HEK293 (cell line): ENCODE data around the gene PRG2.
"Not testable (repeated sequence)": the region's sequence is repeated elsewhere in the genome, so short reads cannot be mapped to it uniquely, and the experiment has no call there.

Experiments used
- CTCF ChIA-PET: fragments of 350-600 bp; formaldehyde crosslinking; extraction: SDS; loops from one replicate; lab custom pipeline; 2021; ENCODE audit warnings: antibody characterized with exemption; lab: Yijun Ruan, JAX
- POLR2A ChIA-PET: fragments of 300-600 bp; formaldehyde crosslinking; extraction: SDS; loops from one replicate; lab custom pipeline; 2020; ENCODE audit warnings: antibody characterized with exemption, inconsistent platforms; lab: Yijun Ruan, JAX
- H3K27ac ChIP-seq: fragments of 200-500 bp; sonication (Bioruptor generic); 2 replicates; pipeline ENCODE4 v1.5.1; 2014; ENCODE audit warnings: low read depth, low read length, control low read depth, inconsistent platforms; ENCODE audit errors: extremely low read depth
- H3K36me3 ChIP-seq, 2 experiments: fragments of 200-500 bp in 1 of 2; sonication (Bioruptor generic) in 1 of 2; 1 replicate in 1 of 2; 2 replicates in 1 of 2; pipeline ENCODE4 v1.5.1; 2014 to 2017; ENCODE audit warnings: inconsistent platforms in 2 of 2, low read length in 2 of 2; ENCODE audit not compliant: control insufficient read depth in 2 of 2, insufficient read depth in 1 of 2
- H3K4me1 ChIP-seq: fragments of 200-500 bp; sonication (Bioruptor generic); 2 replicates; pipeline ENCODE4 v1.5.1; 2014; ENCODE audit warnings: mild to moderate bottlenecking, low read length, inconsistent platforms; ENCODE audit not compliant: control insufficient read depth, insufficient read depth
- H3K4me3 ChIP-seq: 2 replicates; pipeline ENCODE4 v1.5.1; 2011; ENCODE audit warnings: low read depth, mild to moderate bottlenecking, control low read depth, low read length, moderate library complexity
- H3K9me3 ChIP-seq: fragments of 200-500 bp; sonication (Bioruptor generic); 2 replicates; pipeline ENCODE4 v1.5.1; 2014; ENCODE audit warnings: low read depth, low read length, inconsistent platforms; ENCODE audit not compliant: control insufficient read depth, insufficient read depth
- GLIS2 ChIP-seq: fragments of 450-650 bp; formaldehyde crosslinking; IDR thresholded peaks from 2 replicates; pipeline ENCODE4 v1.5.1; 2016; ENCODE audit warnings: missing biosample characterization, missing genetic modification characterization
- KLF7 ChIP-seq: fragments of 450-650 bp; formaldehyde crosslinking; IDR thresholded peaks from 2 replicates; pipeline ENCODE4 v1.5.1; 2016; ENCODE audit warnings: missing biosample characterization, missing genetic modification characterization, borderline replicate concordance
- MYNN ChIP-seq: fragments of 450-650 bp; formaldehyde crosslinking; IDR thresholded peaks from 2 replicates; pipeline ENCODE4 v1.5.1; 2016; ENCODE audit warnings: missing biosample characterization, missing genetic modification characterization, borderline replicate concordance
- PRDM4 ChIP-seq: fragments of 450-650 bp; formaldehyde crosslinking; IDR thresholded peaks from 2 replicates; pipeline ENCODE4 v1.5.1; 2017; ENCODE audit warnings: missing biosample characterization, missing genetic modification characterization
- TSHZ1 ChIP-seq: fragments of 450-650 bp; formaldehyde crosslinking; IDR thresholded peaks from 2 replicates; pipeline ENCODE4 v1.5.1; 2016; ENCODE audit warnings: missing biosample characterization, missing genetic modification characterization, borderline replicate concordance
- ZBTB8A ChIP-seq: fragments of 450-650 bp; formaldehyde crosslinking; IDR thresholded peaks from 2 replicates; pipeline ENCODE4 v1.5.1; 2016; ENCODE audit warnings: missing biosample characterization, missing genetic modification characterization
- ZFP3 ChIP-seq: fragments of 450-650 bp; formaldehyde crosslinking; IDR thresholded peaks from 2 replicates; pipeline ENCODE4 v1.5.1; 2016; ENCODE audit warnings: low read depth, missing biosample characterization, missing genetic modification characterization
- ZNF146 ChIP-seq: fragments of 450-650 bp; formaldehyde crosslinking; IDR thresholded peaks from 2 replicates; pipeline ENCODE4 v1.5.1; 2016; ENCODE audit warnings: missing biosample characterization, missing genetic modification characterization
- ZNF473 ChIP-seq: fragments of 450-650 bp; formaldehyde crosslinking; IDR thresholded peaks from 2 replicates; pipeline ENCODE4 v1.5.1; 2017; ENCODE audit warnings: missing biosample characterization, missing genetic modification characterization
- ZNF518A ChIP-seq: fragments of 450-650 bp; formaldehyde crosslinking; conservative IDR thresholded peaks from 2 replicates; pipeline ENCODE4 v1.5.1; 2016; ENCODE audit warnings: low read depth, missing biosample characterization, missing genetic modification characterization
- ZNF529 ChIP-seq: fragments of 450-650 bp; formaldehyde crosslinking; IDR thresholded peaks from 2 replicates; pipeline ENCODE4 v1.5.1; 2017; ENCODE audit warnings: missing genetic modification characterization, missing biosample characterization; ENCODE audit not compliant: insufficient replicate concordance
- ZNF544 ChIP-seq: fragments of 450-650 bp; formaldehyde crosslinking; IDR thresholded peaks from 2 replicates; pipeline ENCODE4 v1.5.0; 2017; ENCODE audit warnings: missing biosample characterization, missing genetic modification characterization
- ZNF626 ChIP-seq: fragments of 450-650 bp; sonication (Bioruptor Pico); formaldehyde crosslinking; IDR thresholded peaks from 2 replicates; pipeline ENCODE4 v1.5.1; 2018; ENCODE audit warnings: missing biosample characterization, missing genetic modification characterization, inconsistent platforms

The PRG2 gene

GRCh38 chr11:57363131-57364080 lies 27.0 kb downstream of the PRG2 start (continued):
- no peak for TF ChIP-seq PRDM4
- no peak for TF ChIP-seq ZNF544 (tag by site-specific recombination)
- no peak for TF ChIP-seq GLIS2 (tag by site-specific recombination)
- no peak for TF ChIP-seq MYNN

- POLR2A ChIA-PET, result no interaction called here
Observed at GRCh38 chr11:57361926-57362325, 28.5 kb downstream of the PRG2 start.

GRCh38 chr11:57361420-57361819 lies 29.0 kb downstream of the PRG2 start:
- TF ChIP-seq ZNF146 (tag by site-specific recombination), result peak; percentile 94
- H3K4me3 ChIP-seq, H3K27ac ChIP-seq, H3K9me3 ChIP-seq, H3K4me1 ChIP-seq, POLR2A ChIA-PET, H3K36me3 ChIP-seq: not testable (repeated sequence)
- CTCF ChIA-PET, result interaction anchor here (0.6 to 0.9 kb wide), 4 partner anchors 8 to 438 kb away, joined by 3 read pairs; no protein-coding TSS in a partner anchor

More at GRCh38 chr11:57361926-57362325, 28.5 kb downstream of the PRG2 start:
- Histone ChIP-seq H3K4me1 (no peaks in the 10 kb centered on the region), H3K4me3 (no peak overlapping the region), H3K9me3 (no peaks in the 10 kb centered on the region), H3K36me3 (no peaks in the 10 kb centered on the region), H3K27ac (no peak overlapping the region)
- TF ChIP-seq PRDM4, result no peak
- TF ChIP-seq ZNF529 (tag by site-specific recombination), result no peak
- no peak for TF ChIP-seq KLF7 (tag by site-specific recombination)
- peak; percentile 65; the same call in 1 of the 2 replicates for TF ChIP-seq ZFP3 (tag by site-specific recombination)
- TF ChIP-seq ZNF626 (tag by site-specific recombination), result no peak
- CTCF ChIA-PET, result interaction anchor here (0.7 to 1.0 kb wide), 2 partner anchors 9 to 96 kb away, joined by 3 to 7 read pairs; no protein-coding TSS in a partner anchor

- CTCF ChIA-PET, result interaction anchor here (0.6 to 3.1 kb wide), 7 partner anchors 8 to 439 kb away, joined by 3 to 10 read pairs (median 3); no protein-coding TSS in a partner anchor
- POLR2A ChIA-PET, result no interaction called here
- Histone ChIP-seq H3K27ac (no peak overlapping the region), H3K36me3 (no peaks in the 10 kb centered on the region), H3K4me3 (no peak overlapping the region), H3K4me1 (no peaks in the 10 kb centered on the region), H3K9me3 (no peaks in the 10 kb centered on the region)
- no peak for TF ChIP-seq TSHZ1
- TF ChIP-seq ZNF473 (tag by site-specific recombination), result no peak
- no peak for TF ChIP-seq ZNF518A
- TF ChIP-seq ZBTB8A, result no peak
Observed at GRCh38 chr11:57360991-57361390, 29.5 kb downstream of the PRG2 start.
